GM19467 (cell line): ENCODE results near the gene MACROD1.

Experiments
- ATAC-seq: cut with Tn5 transposase; IDR thresholded peaks from one replicate; pipeline ENCODE4 v1.9.1; 2021; ENCODE audit warnings: mild to moderate bottlenecking, moderate library complexity; ENCODE audit not compliant: unreplicated experiment

MACROD1 gene

DNA sequence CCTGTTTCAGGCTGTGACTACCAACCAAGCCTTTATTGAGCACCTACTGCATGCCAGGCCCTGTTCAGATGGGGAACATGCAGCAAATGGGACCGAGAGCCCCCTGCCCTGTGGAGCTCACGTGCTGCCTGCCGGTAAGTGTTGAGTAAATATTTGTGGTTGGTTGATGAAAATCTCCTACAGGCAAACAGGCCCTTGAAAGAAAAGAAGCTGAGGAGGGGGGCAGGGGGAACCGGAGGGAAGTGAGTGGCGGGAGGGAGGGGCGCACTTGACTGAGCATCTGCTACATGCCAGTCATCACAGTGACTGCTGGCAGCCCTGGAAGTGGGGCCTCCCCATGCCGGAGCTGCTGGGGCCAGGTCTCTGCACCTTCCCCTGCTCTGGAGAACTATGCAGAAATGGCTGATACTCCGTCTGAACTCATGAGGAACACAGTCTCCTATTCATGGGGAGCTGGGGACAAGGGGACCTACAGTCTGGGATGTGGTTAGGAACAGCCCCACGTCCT, 34.2 kb downstream of the MACROD1 start:
- ATAC-seq, result no peak

DNA sequence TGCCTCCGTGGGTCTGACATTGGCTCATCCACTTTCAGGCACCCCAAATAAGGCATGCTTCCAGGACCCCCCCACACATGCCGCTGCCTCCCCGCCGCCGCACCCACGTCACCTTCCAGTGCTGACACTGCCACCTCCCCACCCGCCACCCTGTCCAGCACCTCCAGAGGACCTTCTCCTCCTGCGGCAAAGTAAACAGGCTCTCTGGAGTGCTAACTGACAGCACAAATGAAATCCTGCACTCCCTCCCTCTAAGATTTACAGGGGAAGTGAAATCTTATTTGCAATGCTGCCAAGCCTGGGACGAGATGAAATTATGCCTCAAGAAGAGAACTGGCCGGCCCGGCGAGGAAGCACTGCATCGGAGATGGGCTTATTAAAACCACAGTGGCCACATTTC, 35.3 kb downstream of the MACROD1 start:
- ATAC-seq, result no peak

DNA sequence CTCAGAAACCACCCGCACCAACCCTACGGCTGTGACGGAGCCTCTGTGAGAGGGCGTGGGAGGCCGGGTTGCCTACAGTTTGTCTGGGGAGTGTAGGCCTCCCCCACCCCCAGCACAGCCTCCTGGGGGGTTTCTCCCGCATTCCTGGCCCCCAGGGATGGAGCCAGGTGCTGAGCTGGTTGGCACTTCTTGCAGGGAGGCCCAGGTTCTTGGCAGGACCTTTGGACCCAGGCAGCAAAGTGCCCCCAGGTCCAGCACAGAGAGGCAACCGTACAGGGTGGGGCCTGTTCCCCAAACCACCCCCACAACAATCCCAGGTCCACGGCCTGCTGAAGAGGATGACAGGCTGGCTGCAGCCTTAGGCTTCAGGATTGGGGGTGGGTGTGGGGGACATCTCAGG, 36.5 kb downstream of the MACROD1 start:
- no peak for ATAC-seq

DNA sequence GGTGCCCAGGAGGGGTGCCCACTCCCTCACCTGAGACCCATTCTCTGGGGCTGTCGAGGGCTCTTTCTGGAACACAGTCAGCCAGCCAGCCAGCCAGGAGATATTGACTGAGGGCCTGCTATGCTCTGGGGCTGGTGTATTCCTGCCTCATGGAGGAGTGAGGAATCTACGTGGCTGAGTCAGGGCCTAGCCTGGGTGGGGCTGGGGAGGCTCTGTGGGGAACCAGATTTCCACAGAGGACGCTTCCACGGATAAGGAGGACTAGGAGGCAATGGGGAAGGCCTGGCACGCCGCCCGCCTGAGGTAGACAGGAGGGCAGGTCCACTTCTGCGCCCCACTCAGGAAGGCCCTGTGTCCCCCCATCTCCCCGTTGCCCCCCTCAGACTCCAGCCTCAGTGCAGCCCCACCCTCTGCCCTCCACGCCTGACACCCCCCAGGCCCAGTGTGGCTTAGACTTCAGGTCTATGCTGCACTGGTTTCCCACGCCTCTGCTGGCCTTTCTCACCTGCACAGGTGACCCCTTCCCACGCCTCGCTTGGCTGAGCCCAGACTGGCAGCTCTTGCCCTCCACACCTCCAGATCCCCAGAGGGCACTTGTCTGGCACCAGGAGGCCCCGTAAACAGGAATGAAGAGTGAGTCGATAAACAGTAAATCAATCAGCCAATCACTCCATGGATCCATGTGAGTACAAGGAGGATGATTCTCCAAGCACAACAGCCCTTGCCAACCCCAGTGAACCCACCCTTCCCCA, 37.5 kb downstream of the MACROD1 start:
- no peak for ATAC-seq

DNA sequence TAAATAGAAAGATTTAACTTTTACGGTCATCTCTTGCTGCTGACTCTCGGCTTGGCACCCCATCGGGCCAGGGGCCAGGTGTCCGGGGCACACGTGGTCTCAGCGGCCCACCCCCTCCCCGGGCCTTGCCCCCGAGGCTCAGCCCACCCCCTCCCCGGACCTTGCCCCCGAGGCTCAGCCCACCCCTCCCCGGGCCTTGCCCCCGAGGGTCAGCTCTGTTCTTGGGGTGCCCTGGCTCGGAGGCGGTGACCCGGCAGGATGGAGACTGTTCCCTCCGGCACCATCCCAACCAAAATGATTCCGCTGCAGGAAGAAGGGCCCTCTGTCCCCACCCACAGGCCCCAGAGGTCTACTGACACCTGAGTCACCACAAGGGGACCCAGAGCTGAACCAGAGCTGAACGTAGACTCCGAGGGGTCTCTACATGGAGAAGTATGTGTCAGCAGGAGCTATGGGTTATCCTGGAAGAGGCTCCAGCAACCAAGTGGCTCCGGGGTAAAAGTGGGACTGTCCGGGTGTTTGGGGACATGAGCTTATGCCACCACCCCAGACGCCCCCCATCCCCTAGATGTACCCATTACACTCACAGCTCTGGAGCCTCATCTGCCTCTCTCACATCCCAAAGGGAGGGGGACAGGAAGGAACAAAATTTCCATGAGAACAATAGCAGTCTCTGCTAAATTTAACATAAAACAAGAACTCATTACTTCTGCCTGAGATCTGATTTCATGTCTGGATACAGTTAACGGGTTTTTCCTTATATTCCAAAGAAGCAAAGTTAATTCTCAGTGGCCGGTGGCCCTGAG, 38.4 kb downstream of the MACROD1 start:
- ATAC-seq, result no peak

DNA sequence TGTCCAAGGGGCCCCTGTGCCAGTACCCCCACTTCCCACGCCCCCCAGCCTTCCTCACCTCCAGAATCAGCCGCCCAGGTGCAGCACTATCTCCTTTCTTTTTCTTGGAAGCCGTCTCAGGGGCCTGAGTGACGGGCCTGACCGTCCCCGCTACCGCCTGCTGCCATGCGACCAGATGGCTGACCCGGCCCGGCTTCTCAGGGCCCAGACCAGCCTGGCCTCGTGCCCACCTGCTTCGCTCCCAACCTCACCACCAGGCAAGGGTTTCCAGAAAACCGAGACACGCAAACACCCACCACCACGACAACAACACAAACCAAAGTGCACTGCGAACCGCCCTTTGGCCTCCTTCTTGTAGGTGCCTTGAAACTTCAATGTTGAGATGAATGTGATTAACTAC, 39.1 kb downstream of the MACROD1 start:
- ATAC-seq, result no peak

DNA sequence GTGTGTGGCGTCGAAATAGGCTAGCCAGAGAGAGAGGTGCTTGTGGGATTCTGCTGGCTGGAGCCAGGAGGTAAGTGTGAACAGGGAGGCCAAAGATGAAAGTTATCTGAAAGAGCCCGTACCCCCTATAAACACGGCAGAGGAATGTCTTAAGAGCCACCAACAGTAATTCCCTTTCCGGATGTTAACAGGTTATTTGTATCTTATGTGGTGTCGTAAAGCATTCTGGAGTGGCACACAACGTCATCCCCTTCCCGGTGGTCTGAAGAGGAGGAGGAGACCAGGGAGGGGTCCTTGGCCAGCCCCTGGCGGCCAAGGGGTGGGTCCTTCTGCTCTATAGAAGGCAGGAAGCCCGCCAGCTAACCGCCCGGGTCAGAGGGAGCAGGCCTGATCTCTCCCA, 39.5 kb downstream of the MACROD1 start:
- ATAC-seq, result no peak

DNA sequence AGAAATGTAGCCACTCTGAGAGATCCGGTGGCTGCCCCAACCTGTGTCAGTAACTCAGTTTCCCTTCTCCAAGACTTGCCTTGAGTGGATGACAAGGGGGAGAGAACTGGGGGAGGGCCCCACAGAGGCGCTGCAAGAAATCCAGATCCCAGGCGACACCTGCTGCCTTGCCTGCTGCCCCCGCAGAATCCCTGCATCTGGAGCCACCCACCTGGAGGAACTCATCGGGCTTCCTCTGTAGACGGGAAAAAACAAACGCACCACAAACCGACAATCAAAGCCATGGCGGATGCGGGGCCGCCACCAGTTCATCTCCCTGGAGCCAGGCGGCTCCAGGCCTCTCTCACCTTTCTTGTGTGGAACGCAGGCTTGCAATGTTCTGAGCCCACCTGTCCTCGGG, 40.2 kb downstream of the MACROD1 start:
- no peak for ATAC-seq

DNA sequence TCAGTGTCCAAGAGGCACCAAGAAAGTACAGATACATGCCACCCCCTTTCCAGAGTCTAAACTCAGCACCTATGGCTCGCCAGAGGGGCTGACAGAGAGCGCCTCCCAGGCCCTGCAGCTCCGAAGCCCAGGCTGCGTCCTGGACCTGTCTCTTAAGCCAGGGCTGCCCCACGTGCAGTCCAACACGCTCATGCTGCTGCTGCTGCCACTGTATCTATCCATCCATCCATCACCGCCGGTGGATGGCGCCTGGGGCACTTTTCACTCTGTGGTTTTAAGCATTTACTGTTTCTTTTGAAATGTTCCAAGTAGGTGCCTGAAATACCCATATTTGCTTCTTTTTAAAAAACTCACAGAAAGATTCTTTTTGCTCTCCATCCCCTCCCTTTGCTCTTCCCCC, 41.8 kb downstream of the MACROD1 start:
- ATAC-seq, result no peak

DNA sequence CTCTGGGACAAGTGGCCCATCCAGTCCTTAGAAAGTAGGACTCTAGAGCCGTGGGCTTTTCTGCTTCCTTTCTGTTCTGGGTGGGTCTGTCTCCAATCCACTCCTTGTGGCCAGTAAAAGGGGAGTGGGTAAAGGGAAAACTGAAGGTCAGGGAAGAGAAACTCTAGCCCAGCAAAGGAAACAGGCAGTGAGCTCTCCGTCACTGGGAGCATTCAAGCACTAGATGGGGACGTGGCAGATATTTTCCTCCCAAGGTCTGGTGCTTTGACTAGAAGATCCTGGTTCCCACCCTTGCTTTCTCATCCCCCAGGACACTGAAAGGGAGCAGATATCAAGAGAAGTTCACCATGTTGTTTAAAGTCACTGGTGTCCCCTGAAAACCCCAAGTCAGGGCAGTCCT, 42.2 kb downstream of the MACROD1 start:
- ATAC-seq, result no peak

DNA sequence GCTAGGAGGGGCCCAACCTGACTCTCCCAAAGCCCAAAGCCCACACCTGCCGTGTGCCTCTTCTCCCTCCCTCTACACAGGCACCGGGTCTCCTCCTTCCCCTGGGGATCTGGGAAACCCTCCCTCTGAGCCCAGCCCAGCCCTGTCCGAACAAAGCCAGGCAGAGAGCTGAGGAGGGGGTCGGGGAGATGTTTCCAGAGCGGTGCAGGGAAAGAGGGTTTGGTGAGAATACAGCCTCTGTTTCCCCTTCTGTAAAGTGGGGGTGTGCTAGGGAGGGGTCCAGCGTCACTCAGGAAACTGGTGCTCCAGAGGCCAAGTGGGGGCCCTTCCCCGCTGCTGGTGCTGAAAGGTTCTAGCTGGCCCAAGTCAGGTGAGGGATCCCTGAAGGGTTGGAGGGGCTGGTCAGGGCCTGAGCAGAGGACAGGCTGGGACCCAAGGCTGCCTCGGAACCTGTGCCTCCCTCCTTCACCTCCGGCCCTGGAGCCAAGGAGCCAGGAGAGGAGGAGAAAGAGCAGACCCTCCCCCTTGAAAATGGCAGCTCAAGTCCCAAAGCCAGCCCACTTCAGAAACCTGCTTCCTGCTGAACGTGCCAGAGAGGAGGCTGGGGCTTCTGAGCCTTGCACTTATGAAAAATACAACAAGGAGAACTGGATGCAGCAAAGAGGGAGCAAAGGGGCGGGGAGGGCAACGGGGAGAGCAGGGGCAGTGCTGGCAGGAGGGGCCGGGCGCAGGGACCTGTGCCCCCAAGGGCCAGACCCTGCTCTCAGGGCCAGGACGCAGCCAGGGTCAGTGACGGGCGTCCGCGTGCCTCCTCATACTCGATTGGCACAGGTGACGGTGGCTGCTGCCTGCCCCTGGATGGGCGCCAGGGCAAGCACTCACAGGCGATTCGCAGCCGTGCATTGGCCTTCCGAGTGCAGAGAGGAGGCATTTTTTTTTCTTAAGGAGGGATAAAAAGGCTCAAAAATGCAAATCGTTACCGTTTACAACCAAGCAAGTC, 43.2 kb downstream of the MACROD1 start:
- ATAC-seq, result no peak

DNA sequence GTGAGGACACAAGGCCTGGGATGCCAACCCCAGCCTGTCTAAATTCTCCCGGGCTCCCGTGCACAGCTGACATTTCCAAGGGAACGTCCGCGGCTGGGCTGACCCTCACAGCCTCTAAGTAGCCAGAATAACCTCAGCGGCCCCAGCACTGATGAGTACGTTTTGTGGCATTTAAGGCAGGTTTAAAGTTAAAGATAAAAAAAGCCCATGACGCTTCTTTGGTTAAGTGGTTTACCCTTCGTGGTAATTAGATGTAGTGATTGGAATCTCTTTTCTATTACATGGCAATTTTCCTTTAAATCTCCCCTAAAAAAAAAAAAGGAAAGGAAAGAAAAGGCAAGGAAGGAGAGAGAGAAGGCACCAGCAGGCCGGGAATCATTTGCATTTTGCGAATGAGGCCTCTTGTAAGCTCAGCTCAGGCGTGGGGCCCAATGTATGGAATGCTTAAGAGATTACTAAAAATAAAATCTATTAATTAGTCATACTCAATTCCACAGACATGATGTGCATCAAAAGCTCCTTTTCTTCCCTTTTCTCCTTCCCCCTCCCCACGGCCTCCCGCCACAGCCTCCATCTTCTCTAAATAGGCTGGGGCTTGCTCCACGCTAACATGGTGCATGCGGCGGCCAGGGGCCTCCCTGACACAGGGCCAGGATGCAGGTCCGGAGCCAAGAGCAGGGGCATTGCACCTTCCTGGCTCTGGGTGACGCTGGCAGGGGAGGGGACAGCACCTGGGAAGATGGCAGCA, 44.1 kb downstream of the MACROD1 start:
- no peak for ATAC-seq

DNA sequence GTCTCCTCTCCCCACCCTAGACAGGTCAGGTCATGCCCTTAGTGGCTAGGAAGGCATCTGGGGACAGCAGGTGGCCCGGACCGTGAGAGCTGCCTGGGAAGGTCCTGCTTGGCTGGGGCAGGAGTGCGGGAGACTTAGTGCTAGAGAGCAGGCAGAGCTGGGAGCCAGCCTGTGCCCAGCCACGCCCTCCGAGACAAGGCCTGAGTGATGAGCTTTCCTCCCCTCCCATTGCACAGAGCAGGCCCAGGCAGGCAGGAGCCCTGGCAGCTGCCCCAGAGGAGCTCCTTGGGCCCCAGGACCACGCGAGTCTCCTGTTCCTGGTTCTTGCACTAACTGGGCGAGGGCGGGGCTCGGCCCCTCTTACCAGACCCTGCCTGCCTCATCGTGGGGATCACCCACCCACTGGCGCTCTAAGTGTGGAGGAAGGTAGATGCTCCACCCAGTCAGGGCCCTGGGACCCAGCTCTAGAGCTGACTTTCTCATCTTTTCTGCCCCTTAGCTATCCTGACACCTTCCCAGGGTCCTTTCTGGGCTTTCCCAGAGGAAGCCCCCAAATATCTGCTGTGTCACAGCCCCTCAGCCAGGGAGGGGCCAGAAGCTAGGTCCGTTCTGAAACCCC, 44.9 kb downstream of the MACROD1 start:
- ATAC-seq, result no peak

DNA sequence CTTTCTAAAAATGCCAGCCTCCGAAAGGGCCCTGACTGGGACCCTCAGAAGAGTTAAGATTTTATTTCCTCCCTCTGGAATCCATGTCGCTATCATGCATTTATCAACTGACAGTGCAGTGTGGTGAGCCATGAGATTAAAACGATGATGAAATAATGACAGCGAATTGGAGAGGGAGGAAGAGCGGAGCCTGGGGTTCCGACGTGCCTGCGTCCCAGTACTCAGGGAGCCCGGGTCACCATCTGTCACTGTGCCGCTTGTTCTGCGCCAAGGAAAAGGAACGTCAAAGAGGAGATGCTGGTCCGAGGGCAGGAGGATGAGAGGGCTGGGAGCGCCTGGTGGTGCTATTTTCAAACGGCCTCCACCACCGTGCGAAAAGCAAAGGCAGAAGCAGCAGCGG, 46.2 kb downstream of the MACROD1 start:
- ATAC-seq, result no peak

DNA sequence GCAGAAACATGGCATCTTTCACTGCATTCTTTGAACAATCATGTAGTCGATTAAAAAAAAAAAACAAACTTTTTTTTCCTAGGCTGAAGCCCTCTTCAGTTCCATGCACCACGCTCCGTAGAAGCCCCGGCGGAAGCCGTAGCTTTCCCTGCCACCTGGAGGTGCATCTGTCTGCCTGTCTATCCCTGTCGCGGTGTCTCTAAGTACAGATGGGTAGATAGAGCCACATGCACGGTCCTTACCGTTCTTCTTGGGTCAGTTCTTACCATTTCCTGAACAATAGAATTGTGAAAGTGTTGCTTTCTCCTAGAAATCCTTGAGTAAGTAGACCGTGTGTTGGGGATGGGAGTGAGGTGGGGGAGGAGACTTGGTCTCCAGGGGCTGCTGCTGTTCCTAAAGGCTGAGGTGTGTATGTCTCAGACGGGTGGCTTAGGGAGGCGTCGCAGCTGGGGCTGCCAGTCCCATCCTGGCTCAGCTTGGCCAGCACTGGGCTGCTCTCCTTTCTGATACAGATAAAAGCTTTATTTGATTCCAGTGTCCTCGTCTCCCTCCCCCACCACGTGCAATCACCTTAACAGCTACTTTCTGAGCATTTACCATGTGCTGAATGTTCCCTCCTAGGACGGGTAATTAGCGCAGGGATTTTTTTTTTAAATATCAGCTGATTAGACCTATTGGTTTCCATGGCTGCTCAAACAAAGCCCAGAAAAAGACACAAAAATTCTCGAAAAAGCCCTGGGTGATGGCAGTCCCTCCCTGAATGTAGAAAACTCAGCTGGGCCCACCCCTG, 46.8 kb downstream of the MACROD1 start:
- ATAC-seq, result no peak

DNA sequence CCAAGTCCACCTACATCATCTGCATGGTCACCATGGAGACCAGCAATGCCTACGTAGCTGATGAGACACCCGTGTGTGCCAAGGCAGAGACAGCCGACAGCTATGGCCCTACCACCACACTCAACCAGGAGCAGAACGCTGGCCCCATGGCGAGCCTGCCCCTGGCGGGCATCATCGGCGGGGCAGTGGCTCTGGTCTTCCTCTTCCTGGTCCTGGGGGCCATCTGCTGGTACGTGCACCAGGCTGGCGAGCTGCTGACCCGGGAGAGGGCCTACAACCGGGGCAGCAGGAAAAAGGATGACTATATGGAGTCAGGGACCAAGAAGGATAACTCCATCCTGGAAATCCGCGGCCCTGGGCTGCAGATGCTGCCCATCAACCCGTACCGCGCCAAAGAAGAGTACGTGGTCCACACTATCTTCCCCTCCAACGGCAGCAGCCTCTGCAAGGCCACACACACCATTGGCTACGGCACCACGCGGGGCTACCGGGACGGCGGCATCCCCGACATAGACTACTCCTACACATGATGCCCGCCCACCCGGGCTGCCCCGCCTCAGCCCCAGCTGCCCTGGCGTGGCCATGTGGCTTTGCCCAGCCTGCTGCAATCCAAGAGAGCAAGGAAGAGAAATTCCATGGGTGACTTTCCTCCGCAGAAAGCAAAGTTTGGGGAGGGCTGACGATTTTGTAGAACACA, 48.0 kb downstream of the MACROD1 start:
- no peak for ATAC-seq

DNA sequence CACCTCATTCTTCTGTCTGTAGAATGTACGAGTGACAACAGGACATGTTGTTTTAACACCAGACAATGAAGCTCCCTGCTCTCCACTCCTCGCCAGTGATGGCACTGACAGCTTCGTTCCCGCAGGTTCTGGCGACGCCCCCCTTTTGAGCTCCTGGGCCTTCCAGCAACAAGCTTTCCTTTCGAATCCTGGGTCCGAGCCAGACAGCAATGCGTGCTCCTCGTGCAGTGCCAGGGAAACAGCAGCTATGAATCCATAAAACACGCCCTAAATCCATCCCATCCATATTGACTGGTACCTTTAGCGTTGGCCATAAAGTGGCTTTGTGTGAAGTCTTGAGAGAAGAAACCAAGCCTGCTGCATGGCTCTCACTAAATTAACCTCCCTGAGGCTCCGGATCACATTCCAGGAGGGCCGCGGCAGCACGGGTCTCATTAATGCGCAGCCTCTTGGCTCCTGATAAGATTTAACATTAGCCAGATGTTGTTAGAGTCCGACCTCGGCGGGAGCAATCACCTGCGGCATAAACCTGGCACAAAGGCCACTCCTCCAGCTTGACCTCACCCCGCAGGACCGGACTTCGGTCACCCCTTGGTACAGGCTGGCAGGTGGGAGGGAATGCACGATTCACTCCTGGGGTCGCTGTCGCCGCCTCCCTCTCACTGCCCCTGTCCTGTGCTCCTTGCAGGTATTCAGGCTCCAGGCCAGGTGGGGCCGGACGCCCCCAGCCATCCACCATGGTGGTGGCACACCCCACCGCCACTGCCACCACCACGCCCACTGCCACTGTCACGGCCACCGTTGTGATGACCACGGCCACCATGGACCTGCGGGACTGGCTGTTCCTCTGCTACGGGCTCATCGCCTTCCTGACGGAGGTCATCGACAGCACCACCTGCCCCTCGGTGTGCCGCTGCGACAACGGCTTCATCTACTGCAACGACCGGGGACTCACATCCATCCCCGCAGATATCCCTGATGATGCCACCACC, 50.1 kb downstream of the MACROD1 start:
- no peak for ATAC-seq
